Spleen (tissue), 11 donors: ENCODE data around the gene FSTL5. TPM values are rescaled to one million over a fixed set of nuclear protein-coding genes. Genes with fewer than 3 reads are reported as not detected.

Source experiments
- DNase-seq: peaks from one replicate; pipeline ENCODE4 v3.0.0-alpha.2; 2020
- H3K27ac ChIP-seq, 8 donors: fragments of 200-600 bp; sonication (generic) in 7 of 8; 1 replicate in 4 of 8; 2 replicates in 4 of 8; pipeline versions ENCODE4 v1.5.0 to v1.8.0; 2016 to 2021; ENCODE audit warnings: inconsistent platforms in 4 of 8, mild to moderate bottlenecking in 4 of 8, moderate library complexity in 1 of 8
- H3K27me3 ChIP-seq, 7 donors: fragments of 200-600 bp; sonication (generic) in 6 of 7; replicated peaks in 1 of 7; 1 replicate in 4 of 7; 2 replicates in 3 of 7; pipeline versions ENCODE4 v1.5.0 to v1.8.0; 2016 to 2021; ENCODE audit warnings: inconsistent platforms in 3 of 7, mild to moderate bottlenecking in 1 of 7
- H3K36me3 ChIP-seq, 6 donors: fragments of 200-600 bp; sonication (generic) in 5 of 6; 1 replicate in 4 of 6; 2 replicates in 2 of 6; pipeline versions ENCODE4 v1.5.0 to v1.8.0; 2016 to 2021; ENCODE audit warnings: inconsistent platforms in 2 of 6
- H3K4me1 ChIP-seq, 6 donors: fragments of 200-600 bp; sonication (generic) in 5 of 6; 1 replicate in 3 of 6; 2 replicates in 3 of 6; pipeline versions ENCODE4 v1.5.0 to v1.8.0; 2016 to 2021; ENCODE audit warnings: inconsistent platforms in 3 of 6
- H3K4me3 ChIP-seq, 8 donors: fragments of 200-600 bp; sonication (generic) in 7 of 8; 1 replicate in 4 of 8; 2 replicates in 4 of 8; pipeline versions ENCODE4 v1.5.0 to v1.8.0; 2016 to 2021; ENCODE audit warnings: inconsistent platforms in 4 of 8, mild to moderate bottlenecking in 4 of 8, moderate library complexity in 2 of 8
- H3K9me3 ChIP-seq, 8 donors: fragments of 200-600 bp; sonication (generic) in 7 of 8; 1 replicate in 4 of 8; 2 replicates in 4 of 8; pipeline versions ENCODE4 v1.5.0 to v1.8.0; 2016 to 2021; ENCODE audit warnings: inconsistent platforms in 4 of 8
- CTCF ChIP-seq, 11 experiments: fragments of 200-600 bp in 7 of 11; fragments of 450-650 bp in 4 of 11; sonication (generic) in 4 of 11; IDR thresholded peaks in 8 of 11; conservative IDR thresholded peaks in 3 of 11; 1 replicate in 7 of 11; 2 replicates in 4 of 11; pipeline versions ENCODE4 v1.4.0 to v1.8.0; 2016 to 2021; ENCODE audit warnings: antibody characterized with exemption in 11 of 11, inconsistent platforms in 4 of 11, mild to moderate bottlenecking in 1 of 11
- POLR2A ChIP-seq, 3 donors: fragments of 450-650 bp; IDR thresholded peaks; one replicate each; pipeline ENCODE4 v1.5.1; 2017; ENCODE audit warnings: antibody characterized with exemption in 3 of 3, mild to moderate bottlenecking in 1 of 3
- POLR2AphosphoS5 ChIP-seq, 3 donors: sonication (generic); formaldehyde crosslinking; IDR thresholded peaks; one replicate each; pipeline ENCODE4 v1.5.1; 2017; ENCODE audit warnings: antibody characterized with exemption in 3 of 3
- WGBS, 5 donors: extraction: QIAGEN DNeasy Blood & Tissue Kit in 3 of 5; methylation state at CpG; one replicate each; pipeline versions ENCODE4 v1.1.5 to v1.1.7; 2013 to 2018; 5-methylcytosine and 5-hydroxymethylcytosine counted together
- intact Hi-C: fragments of 100-400 bp; cut with DNase I; formaldehyde crosslinking; loops from one replicate; pipeline ENCODE4 v1.15.0; 2023; ENCODE audit warnings: low total_unique reads
- polyA plus RNA-seq, 3 donors: library from polyadenylated mRNA; stranded (reverse); fragments of 200-250 nt; gene quantifications; one replicate each; pipeline ENCODE4 v1.2.1, GENCODE V29; 2013
- total RNA-seq, 7 donors: library from RNA; depleted of rRNA in 3 of 7; stranded (reverse); fragments of >200 nt in 3 of 7; fragmentation: NEBNext Ultra II Directional in 4 of 7; extraction: Animal tissue kit (Norgen Biotek cat#: 25700) in 4 of 7; gene quantifications; one replicate each; pipeline versions ENCODE4 v1.1.0 to v1.2.1, GENCODE V29; 2016 to 2021
- donor health status: healthy with polysubstance abuse.
- donor health status: DM: no; HTN: no; CAD: no; lungs with moderate emphysema.
- donor health status: DM: no; HTN: no; CAD: no.
- donor health status: Bipolar disorder and iron deficiency.
- donor health status: healthy.
- donor health status: DM: no; HTN: no; CAD: no.
- donor health status: DM: yes; HTN: yes; CAD: no.

Gene FSTL5
- total and polyA plus RNA-seq, 10 donors = 0.02 TPM; not detected in 9

DNA sequence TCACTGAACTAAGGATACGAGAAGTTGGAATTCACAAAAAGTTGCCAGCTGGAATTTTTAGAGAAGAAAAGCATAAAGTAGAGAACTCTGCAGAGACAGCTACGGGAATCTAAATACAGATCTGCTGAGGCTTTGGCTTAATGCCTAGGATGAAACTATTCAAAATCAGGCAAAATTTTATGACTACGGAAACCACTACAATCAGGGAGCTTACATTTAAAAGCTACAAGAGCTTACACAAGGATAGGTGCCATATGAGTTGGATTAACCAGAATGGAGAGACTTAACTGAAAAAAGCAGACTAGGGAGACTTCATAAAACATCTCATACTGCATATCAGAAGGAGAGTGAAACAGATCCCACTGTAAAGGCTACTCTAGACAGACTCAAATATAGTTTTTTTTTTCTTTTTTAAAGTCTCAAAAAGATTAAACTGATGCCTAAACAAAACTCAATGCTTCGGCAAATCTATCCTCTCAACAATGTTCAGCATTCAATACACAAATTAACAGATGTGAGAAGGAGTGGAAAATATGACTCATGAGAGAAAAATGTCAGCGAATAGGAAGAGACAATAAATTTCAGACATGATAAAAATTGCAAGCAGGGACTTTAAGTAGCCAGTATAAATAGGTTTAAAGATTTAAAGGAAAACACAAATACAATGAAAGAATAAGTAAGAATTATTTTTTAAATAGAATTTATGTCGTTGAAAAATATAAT lies 586.1 kb downstream of the FSTL5 start:
- Histone ChIP-seq H3K27ac (no peak overlapping the region), H3K4me3 (no peak overlapping the region), H3K36me3 (no peaks in the 10 kb centered on the region), H3K9me3 (peaks cover 0 to 20% (median 3%) of the 10 kb centered on the region in 8 donors), H3K4me1 (no peaks in the 10 kb centered on the region), H3K27me3 (no peaks in the 10 kb centered on the region)
- no peak for DNase-seq
- no peak for TF ChIP-seq CTCF (IDR thresholded peaks at IDR 0.05 in 8 of 11, conservative IDR thresholded peaks at IDR 0.05 in 3 of 11)
- TF ChIP-seq POLR2A (IDR thresholded peaks at IDR 0.05) = no peak
- no peak for TF ChIP-seq POLR2AphosphoS5 (IDR thresholded peaks at IDR 0.05)
- intact Hi-C loops = no loop called here
- 58 to 75% (median 66%) methylated on average over 6 of the region's 6 CpGs for WGBS, 5 donors

GRCh38 chr4:161573836-161574235 lies 590.0 kb downstream of the FSTL5 start:
- Histone ChIP-seq H3K36me3 (no peaks in the 10 kb centered on the region), H3K27me3 (no peaks in the 10 kb centered on the region), H3K4me3 (no peak overlapping the region), H3K27ac (no peak overlapping the region), H3K9me3 (peaks cover 0 to 20% (median 3%) of the 10 kb centered on the region in 8 donors), H3K4me1 (no peaks in the 10 kb centered on the region)
- TF ChIP-seq POLR2AphosphoS5 (IDR thresholded peaks at IDR 0.05) (no peak), CTCF (IDR thresholded peaks at IDR 0.05 in 8 of 11, conservative IDR thresholded peaks at IDR 0.05 in 3 of 11) (no peak), POLR2A (IDR thresholded peaks at IDR 0.05) (no peak)
- no peak for DNase-seq
- intact Hi-C loops = no loop called here
- 71 to 95% (median 81%) methylated on average over 2 of the region's 2 CpGs for WGBS, 5 donors

- no peak for DNase-seq
- Histone ChIP-seq H3K4me1 (no peaks in the 10 kb centered on the region), H3K27ac (no peak overlapping the region), H3K36me3 (no peaks in the 10 kb centered on the region), H3K9me3 (no peaks in the 10 kb centered on the region), H3K4me3 (no peak overlapping the region), H3K27me3 (no peaks in the 10 kb centered on the region)
- 96 to 100% (median 97%) methylated on average over 1 of the region's 1 CpG for WGBS, 5 donors
- intact Hi-C loops = no loop called here
- peak in 2 of 11 experiments; percentile 9 to 20 for TF ChIP-seq CTCF (IDR thresholded peaks at IDR 0.05 in 8 of 11, conservative IDR thresholded peaks at IDR 0.05 in 3 of 11)
- TF ChIP-seq POLR2A (IDR thresholded peaks at IDR 0.05) = no peak
- TF ChIP-seq POLR2AphosphoS5 (IDR thresholded peaks at IDR 0.05) = no peak
Measured at GRCh38 chr4:161564230-161564834, 599.5 kb downstream of the FSTL5 start.
